GM12873 (cell line): Measurements from ENCODE around the gene HS6ST1.

Experiments used
- TF ChIP-seq, protein P1 (sequence below): IDR thresholded peaks from 2 replicates; pipeline ENCODE4 v1.5.1; 2012; ENCODE audit warnings: low read depth, mild to moderate bottlenecking, moderate library complexity, low read length, control low read depth; ENCODE audit not compliant: insufficient read depth; ENCODE audit errors: missing control alignments

The HS6ST1 gene

GRCh38 chr2:128332091-128332634 lies 13.5 kb upstream of the HS6ST1 start:
- TF ChIP-seq, protein P1, sequence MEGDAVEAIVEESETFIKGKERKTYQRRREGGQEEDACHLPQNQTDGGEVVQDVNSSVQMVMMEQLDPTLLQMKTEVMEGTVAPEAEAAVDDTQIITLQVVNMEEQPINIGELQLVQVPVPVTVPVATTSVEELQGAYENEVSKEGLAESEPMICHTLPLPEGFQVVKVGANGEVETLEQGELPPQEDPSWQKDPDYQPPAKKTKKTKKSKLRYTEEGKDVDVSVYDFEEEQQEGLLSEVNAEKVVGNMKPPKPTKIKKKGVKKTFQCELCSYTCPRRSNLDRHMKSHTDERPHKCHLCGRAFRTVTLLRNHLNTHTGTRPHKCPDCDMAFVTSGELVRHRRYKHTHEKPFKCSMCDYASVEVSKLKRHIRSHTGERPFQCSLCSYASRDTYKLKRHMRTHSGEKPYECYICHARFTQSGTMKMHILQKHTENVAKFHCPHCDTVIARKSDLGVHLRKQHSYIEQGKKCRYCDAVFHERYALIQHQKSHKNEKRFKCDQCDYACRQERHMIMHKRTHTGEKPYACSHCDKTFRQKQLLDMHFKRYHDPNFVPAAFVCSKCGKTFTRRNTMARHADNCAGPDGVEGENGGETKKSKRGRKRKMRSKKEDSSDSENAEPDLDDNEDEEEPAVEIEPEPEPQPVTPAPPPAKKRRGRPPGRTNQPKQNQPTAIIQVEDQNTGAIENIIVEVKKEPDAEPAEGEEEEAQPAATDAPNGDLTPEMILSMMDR = no peak

DNA sequence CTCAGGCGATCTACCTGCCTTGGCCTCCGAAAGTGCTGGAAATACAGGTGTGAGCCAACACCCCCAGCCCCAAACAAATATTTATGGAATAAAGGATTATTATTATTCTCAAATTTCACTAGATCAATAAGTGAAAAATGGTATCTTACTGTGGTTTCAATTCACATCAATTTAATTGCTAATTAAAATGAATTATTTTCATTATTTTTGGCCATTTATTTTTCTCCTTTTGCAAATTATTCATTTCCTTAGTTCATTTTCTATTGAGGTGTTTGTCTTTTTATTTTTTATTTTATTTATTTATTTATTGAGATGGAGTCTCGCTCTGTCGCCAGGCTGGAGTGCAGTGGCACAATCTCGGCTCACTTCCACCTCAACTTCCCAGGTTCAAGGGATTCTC lies 11.9 kb upstream of the HS6ST1 start:
- TF ChIP-seq, protein P1 = no peak

DNA sequence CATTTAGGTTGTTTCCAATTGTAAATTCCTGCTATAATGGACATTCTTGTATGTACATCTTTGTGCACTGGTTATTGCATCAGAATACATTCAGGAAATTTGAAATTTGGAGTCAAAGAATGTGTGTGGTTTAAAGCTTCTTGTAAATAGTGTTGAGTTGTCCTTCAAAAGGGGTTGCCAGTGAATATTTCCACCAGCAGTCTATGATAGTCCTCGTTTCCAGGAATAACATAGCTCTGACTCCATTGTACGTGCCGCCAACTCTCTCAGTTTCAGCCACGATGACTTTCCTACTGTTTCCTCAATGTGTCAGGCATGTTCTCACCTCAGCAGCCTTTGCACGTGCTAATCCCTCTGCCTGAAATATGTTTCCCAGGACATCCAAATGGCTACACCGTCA lies 10.9 kb upstream of the HS6ST1 start:
- TF ChIP-seq, protein P1 = no peak

DNA sequence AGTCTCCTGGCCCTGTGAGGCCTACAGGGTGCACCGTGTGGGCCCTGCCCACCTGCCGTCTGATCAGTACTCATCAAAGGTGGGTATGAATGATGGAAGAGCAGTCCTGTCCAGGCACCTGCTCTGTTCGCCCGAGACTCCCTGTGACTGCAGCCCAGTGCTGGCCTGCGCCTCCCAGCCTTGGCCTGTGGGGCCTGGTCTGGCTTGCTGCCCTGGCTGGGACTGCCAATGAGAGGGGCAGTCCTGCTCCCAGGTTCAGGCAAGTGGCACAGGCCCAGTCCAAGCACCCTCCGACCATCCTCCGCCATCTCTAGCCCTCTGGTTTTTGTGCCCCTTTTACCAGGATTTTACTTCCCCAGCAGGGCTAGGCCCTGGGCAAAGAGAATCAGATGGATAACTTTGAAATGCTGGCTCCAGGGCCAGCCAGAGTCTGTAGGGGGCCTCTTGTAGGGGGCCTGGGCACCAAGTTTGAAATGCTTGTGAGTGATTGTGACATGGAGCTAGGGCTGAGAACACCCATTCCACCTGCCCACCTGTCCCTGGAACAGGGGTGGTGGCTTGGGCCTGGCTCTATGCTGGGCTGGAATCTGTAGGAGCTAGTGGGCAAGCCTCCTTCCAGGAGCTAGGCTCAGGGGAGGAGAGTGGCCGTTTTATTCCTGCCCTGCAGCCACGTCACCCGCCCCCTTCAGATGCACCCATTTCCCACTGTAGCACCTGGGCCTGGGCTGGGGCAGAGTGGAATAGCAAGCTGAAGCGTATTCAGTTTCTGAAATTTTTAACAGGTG lies 8.7 kb upstream of the HS6ST1 start:
- TF ChIP-seq, protein P1 = no peak

- TF ChIP-seq, protein P1 = no peak
These were observed 7.7 kb upstream of the HS6ST1 start for GRCh38 chr2:128326346-128326745.

GRCh38 chr2:128325611-128326181 lies 7.0 kb upstream of the HS6ST1 start:
- TF ChIP-seq, protein P1 = no peak

- TF ChIP-seq, protein P1 = no peak
These were observed 6.3 kb upstream of the HS6ST1 start for GRCh38 chr2:128324897-128325410.
